ENCODE data around the gene HSBP1. TPM values are rescaled to one million over a fixed set of nuclear protein-coding genes. Genes with fewer than 3 reads are reported as not detected.

Gene HSBP1
- total and polyA plus RNA-seq, 2 of the 4 experiments (the other 2 are of a cell fraction), result 8.8 to 65.2 TPM

DNA sequence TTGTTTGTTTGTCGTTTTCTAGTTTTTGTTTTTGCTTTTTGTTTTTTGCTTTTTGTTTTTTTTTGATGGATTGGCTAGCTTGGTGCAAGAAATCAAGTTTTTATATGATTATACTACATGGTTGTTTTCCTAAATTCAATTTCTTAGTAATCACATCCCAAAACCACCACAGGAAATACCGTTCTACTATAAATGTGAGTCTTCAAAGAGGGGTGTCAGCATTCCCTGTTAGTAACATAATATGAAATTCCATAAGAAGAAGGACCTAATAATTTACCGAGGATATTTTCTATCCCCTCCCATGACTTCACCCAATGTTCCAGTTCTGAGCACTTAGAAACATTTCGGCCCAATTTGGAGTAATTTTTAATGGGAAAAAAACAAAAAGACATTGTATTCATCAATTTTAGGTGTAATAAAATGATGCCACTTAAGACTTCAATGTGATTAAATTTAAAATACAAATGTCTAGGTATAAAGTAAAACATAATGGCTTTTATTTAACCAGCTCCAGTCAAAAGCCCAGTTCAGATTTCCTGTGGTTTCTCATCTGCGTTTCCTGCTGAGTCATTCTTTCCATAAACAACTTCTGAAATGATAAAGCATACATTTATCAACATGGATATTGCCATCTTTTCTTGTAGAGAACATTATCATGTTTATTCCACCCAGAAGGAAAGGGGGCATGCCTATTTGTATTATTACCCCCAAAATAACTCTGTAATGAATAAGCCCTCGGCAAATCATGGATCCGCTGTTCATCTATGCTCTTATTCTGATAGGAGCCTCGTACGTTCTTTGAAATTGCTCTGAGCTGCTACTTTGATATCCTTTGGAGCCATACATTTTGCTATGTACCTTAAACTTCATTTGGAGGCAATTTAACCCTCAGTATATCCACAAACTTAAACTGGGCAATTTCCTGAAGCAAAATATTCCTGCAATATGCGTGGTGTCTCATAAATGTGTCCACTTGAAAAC is 28.1 kb downstream of the HSBP1 start:
- no peaks in the 10 kb centered on the region for H3K79me1 ChIP-seq (ENCODE audit: low read depth in 1 of 2, low read length in 2 of 2)
- intact Hi-C loops (cut with micrococcal nuclease) (no loop called here), dilution Hi-C loops (cut with HindIII; ENCODE audit: low sequenced_read_pairs, unreplicated experiment) (no loop called here), in situ Hi-C loops (cut with MboI; ENCODE audit: low sequenced_read_pairs) (no loop called here)
- CTCF ChIA-PET, result interaction anchor here (0.6 to 1.4 kb wide), 4 partner anchors 10 to 19 kb away, joined by 3 to 5 read pairs (median 3); no protein-coding TSS in a partner anchor
- H3K27ac ChIP-seq (ENCODE audit: insufficient read depth, low read length), result 0 out of 2 replicates have a peak overlapping the region, but pooled peaks have one; percentile 3
- H3K23ac ChIP-seq (ENCODE audit: low read depth, low read length), result no peak overlapping the region
- H3K4me1 ChIP-seq (ENCODE audit: control insufficient read depth, insufficient read depth, low read length), result peaks cover 2% of the 10 kb centered on the region
- no TSS peak for BruUV-seq (replicated peaks)
- H3K18ac ChIP-seq (ENCODE audit: low read depth, low read length), result peak overlapping the region; percentile 30; the same call in 1 of the 2 replicates
- no peak overlapping the region for H3K4ac ChIP-seq (ENCODE audit: low read depth, low read length)
- H3K56ac ChIP-seq (ENCODE audit: extremely low read depth, insufficient read depth, low read length), result no peak overlapping the region
- no peak overlapping the region for H2BK15ac ChIP-seq (ENCODE audit: low read depth, low read length)
- no peak overlapping the region for H3K9ac ChIP-seq (ENCODE audit: low read depth, low read length)
- H3K4me2 ChIP-seq (ENCODE audit: low read depth, low read length), result peak overlapping the region; percentile 48
- no peak overlapping the region for H4K8ac ChIP-seq (ENCODE audit: low read depth in 2 of 2, low read length in 2 of 2)
- 38% methylated on average over 6 of the region's 10 CpGs; no CpG with 5 or more reads in 1 of the 2 experiments for WGBS, 2 experiments (ENCODE audit: extremely low coverage in 2 of 2, insufficient read length in 1 of 2)
- ATAC-seq (ENCODE audit: low read depth), result peak; percentile 77
- no peak overlapping the region for H2AK5ac ChIP-seq (ENCODE audit: low read depth, low read length)
- no peak overlapping the region for H4K5ac ChIP-seq (ENCODE audit: low read depth, low read length)
- no peak overlapping the region; the same call in 1 of the 2 replicates for H2BK20ac ChIP-seq (ENCODE audit: low read depth, low read length)
- peak; percentile 86 for DNase-seq
- H4K91ac ChIP-seq (ENCODE audit: insufficient read depth, low read depth, low read length), result no peak overlapping the region
- TF ChIP-seq, protein P1, sequence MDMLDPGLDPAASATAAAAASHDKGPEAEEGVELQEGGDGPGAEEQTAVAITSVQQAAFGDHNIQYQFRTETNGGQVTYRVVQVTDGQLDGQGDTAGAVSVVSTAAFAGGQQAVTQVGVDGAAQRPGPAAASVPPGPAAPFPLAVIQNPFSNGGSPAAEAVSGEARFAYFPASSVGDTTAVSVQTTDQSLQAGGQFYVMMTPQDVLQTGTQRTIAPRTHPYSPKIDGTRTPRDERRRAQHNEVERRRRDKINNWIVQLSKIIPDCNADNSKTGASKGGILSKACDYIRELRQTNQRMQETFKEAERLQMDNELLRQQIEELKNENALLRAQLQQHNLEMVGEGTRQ (IDR thresholded peaks at IDR 0.05; ENCODE audit: low read depth, low read length), result no peak
- TF ChIP-seq, protein P2, sequence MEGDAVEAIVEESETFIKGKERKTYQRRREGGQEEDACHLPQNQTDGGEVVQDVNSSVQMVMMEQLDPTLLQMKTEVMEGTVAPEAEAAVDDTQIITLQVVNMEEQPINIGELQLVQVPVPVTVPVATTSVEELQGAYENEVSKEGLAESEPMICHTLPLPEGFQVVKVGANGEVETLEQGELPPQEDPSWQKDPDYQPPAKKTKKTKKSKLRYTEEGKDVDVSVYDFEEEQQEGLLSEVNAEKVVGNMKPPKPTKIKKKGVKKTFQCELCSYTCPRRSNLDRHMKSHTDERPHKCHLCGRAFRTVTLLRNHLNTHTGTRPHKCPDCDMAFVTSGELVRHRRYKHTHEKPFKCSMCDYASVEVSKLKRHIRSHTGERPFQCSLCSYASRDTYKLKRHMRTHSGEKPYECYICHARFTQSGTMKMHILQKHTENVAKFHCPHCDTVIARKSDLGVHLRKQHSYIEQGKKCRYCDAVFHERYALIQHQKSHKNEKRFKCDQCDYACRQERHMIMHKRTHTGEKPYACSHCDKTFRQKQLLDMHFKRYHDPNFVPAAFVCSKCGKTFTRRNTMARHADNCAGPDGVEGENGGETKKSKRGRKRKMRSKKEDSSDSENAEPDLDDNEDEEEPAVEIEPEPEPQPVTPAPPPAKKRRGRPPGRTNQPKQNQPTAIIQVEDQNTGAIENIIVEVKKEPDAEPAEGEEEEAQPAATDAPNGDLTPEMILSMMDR (conservative IDR thresholded peaks at IDR 0.05; ENCODE audit: low read depth, low read length), result no peak
- peak; percentile 80 for TF ChIP-seq FOS (IDR thresholded peaks at IDR 0.05; ENCODE audit: low read depth, low read length)
- TF ChIP-seq NFE2L2 (IDR thresholded peaks at IDR 0.05; ENCODE audit: low read depth, low read length), result peak; percentile 99
- TF ChIP-seq MAFK (IDR thresholded peaks at IDR 0.05; ENCODE audit: low read depth, low read length), result peak; percentile 86
- no peak for TF ChIP-seq BHLHE40 (IDR thresholded peaks at IDR 0.05; ENCODE audit: low read depth, low read length)
- no peak for TF ChIP-seq SMC3 (IDR thresholded peaks at IDR 0.05; ENCODE audit: low read depth, low read length)
- no peak overlapping the region for H2BK5ac ChIP-seq (ENCODE audit: low read depth, low read length, poor library complexity, severe bottlenecking)
- H2AFZ ChIP-seq (replicated peaks; ENCODE audit: low read length, poor library complexity), result no peak overlapping the region
- peaks cover 10% of the 10 kb centered on the region for H3K27me3 ChIP-seq (ENCODE audit: control insufficient read depth, insufficient read depth, low read length)
- H3K36me3 ChIP-seq (ENCODE audit: control insufficient read depth, insufficient read depth, low read length), result no peaks in the 10 kb centered on the region
- H3K9me3 ChIP-seq (ENCODE audit: control insufficient read depth, insufficient read depth, low read length), result no peaks in the 10 kb centered on the region
- no peaks in the 10 kb centered on the region for H4K20me1 ChIP-seq (ENCODE audit: insufficient read depth, low read length)
- H2BK120ac ChIP-seq (ENCODE audit: low read depth, low read length), result no peak overlapping the region; the same call in 1 of the 2 replicates
- H3K14ac ChIP-seq (replicated peaks; ENCODE audit: low read depth, low read length), result no peak overlapping the region
- POLR2A ChIA-PET (ENCODE audit: unreplicated experiment), result no interaction called here
- H2AK9ac ChIP-seq (replicated peaks; ENCODE audit: low read depth, low read length, poor library complexity), result no peak overlapping the region
- no peak overlapping the region for H3K4me3 ChIP-seq (ENCODE audit: insufficient read depth, low read depth, low read length)
- H3K9me1 ChIP-seq (ENCODE audit: insufficient read depth, low read length), result no peaks in the 10 kb centered on the region
